ENCODE measurements around the gene RBM34. TPM values are rescaled to one million over a fixed set of nuclear protein-coding genes. Genes with fewer than 3 reads are reported as not detected.

The RBM34 gene
- total and polyA plus RNA-seq, 7 donors = 36.8 to 144 (median 76.3) TPM

- intact Hi-C loops (cut with DNase I) = loop anchor here in 1 of 2 donors (2.0 kb wide), 1 partner anchor 55 kb away; the partner anchor contains the start of gene RBM34
- Histone ChIP-seq H3K36me3 (ENCODE audit: insufficient read depth in 1 of 2, low read depth in 1 of 2) (peaks cover 0 to 25% of the 10 kb centered on the region in 2 donors), H3K27ac (no peak overlapping the region), H3K4me1 (peaks cover 3% of the 10 kb centered on the region), H3K9me3 (no peaks in the 10 kb centered on the region), H3K4me3 (no peak overlapping the region), H3K27me3 (ENCODE audit: insufficient read depth in 3 of 3, low read length in 2 of 3) (no peaks in the 10 kb centered on the region)
- DNase-seq = no peak
- WGBS, 3 donors = 78 to 82% (median 80%) methylated on average over 12 of the region's 12 CpGs
- peak in 1 of 4 donors; percentile 3 for ATAC-seq
- no peak for TF ChIP-seq CTCF (IDR thresholded peaks at IDR 0.05)
Observed at GRCh38 chr1:235105051-235106043, 55.7 kb downstream of the RBM34 start.

- no peaks in the 10 kb centered on the region for H3K9me3 ChIP-seq
- no peak for TF ChIP-seq CTCF (IDR thresholded peaks at IDR 0.05)
- DNase-seq (no peak), ATAC-seq (peak in 2 of 4 donors; percentile 43 to 55)
- H3K36me3 ChIP-seq (ENCODE audit: insufficient read depth in 1 of 2, low read depth in 1 of 2) = peaks cover 0 to 2% of the 10 kb centered on the region in 2 donors
- intact Hi-C loops (cut with DNase I) = loop anchor here in 1 of 2 donors (5.0 kb wide), 1 partner anchor 314 kb away; no protein-coding TSS in a partner anchor
- H3K4me1 ChIP-seq = peaks cover 3% of the 10 kb centered on the region
- H3K27me3 ChIP-seq (ENCODE audit: insufficient read depth in 3 of 3, low read length in 2 of 3) = no peaks in the 10 kb centered on the region
- H3K27ac ChIP-seq = no peak overlapping the region
- WGBS, 3 donors = 34 to 53% (median 37%) methylated on average over 4 of the region's 4 CpGs
- H3K4me3 ChIP-seq = no peak overlapping the region
Observed at GRCh38 chr1:235102993-235103411, 58.0 kb downstream of the RBM34 start.

GRCh38 chr1:235102259-235102582 is 58.8 kb downstream of the RBM34 start:
- H3K4me3 ChIP-seq = no peak overlapping the region
- no peaks in the 10 kb centered on the region for H3K27me3 ChIP-seq (ENCODE audit: insufficient read depth in 3 of 3, low read length in 2 of 3)
- no peaks in the 10 kb centered on the region for H3K9me3 ChIP-seq
- H3K4me1 ChIP-seq = peaks cover 3% of the 10 kb centered on the region
- WGBS, 3 donors = 75 to 94% (median 77%) methylated on average over 3 of the region's 3 CpGs
- no peak for ATAC-seq
- intact Hi-C loops (cut with DNase I) = loop anchor here in 1 of 2 donors (5.0 kb wide), 1 partner anchor 315 kb away; no protein-coding TSS in a partner anchor
- H3K27ac ChIP-seq = no peak overlapping the region
- no peak for DNase-seq
- H3K36me3 ChIP-seq (ENCODE audit: insufficient read depth in 1 of 2, low read depth in 1 of 2) = no peaks in the 10 kb centered on the region
- no peak for TF ChIP-seq CTCF (IDR thresholded peaks at IDR 0.05)

GRCh38 chr1:235101558-235102258 is 59.3 kb downstream of the RBM34 start:
- ATAC-seq = no peak
- H3K4me3 ChIP-seq = no peak overlapping the region
- 72 to 73% (median 72%) methylated on average over 4 to 5 of the region's 5 CpGs for WGBS, 3 donors
- no peak overlapping the region for H3K27ac ChIP-seq
- no peaks in the 10 kb centered on the region for H3K36me3 ChIP-seq (ENCODE audit: insufficient read depth in 1 of 2, low read depth in 1 of 2)
- no peaks in the 10 kb centered on the region for H3K9me3 ChIP-seq
- H3K4me1 ChIP-seq = peaks cover 3% of the 10 kb centered on the region
- intact Hi-C loops (cut with DNase I) = loop anchor here in 1 of 2 donors (5.0 kb wide), 1 partner anchor 316 kb away; no protein-coding TSS in a partner anchor
- H3K27me3 ChIP-seq (ENCODE audit: insufficient read depth in 3 of 3, low read length in 2 of 3) = no peaks in the 10 kb centered on the region
- DNase-seq = no peak
- TF ChIP-seq CTCF (IDR thresholded peaks at IDR 0.05) = no peak
